Stomach (tissue), 4 donors: ENCODE results near the gene ESR1.

Experiments used
- CTCF ChIP-seq, 7 experiments: fragments of 450-650 bp in 4 of 7; fragments of 200-600 bp in 3 of 7; sonication (generic) in 3 of 7; IDR thresholded peaks; one replicate each; pipeline ENCODE4 v1.5.1; 2016 to 2019; ENCODE audit warnings: antibody characterized with exemption in 7 of 7, control low read depth in 2 of 7, mild to moderate bottlenecking in 1 of 7
- POLR2A ChIP-seq, 4 donors: fragments of 450-650 bp; IDR thresholded peaks; one replicate each; pipeline ENCODE4 v1.6.1; 2016; ENCODE audit warnings: antibody characterized with exemption in 4 of 4, control low read depth in 2 of 4, mild to moderate bottlenecking in 1 of 4, moderate library complexity in 1 of 4

GRCh38 chr6:151901009-151901411 lies 93.5 kb downstream of the ESR1 start:
- TF ChIP-seq POLR2A (IDR thresholded peaks at IDR 0.05) (no peak), CTCF (IDR thresholded peaks at IDR 0.05) (no peak)
